HepG2 (cell line): Measurements from ENCODE around the gene ARHGAP12. TPM values are rescaled to one million over a fixed set of nuclear protein-coding genes. Genes with fewer than 3 reads are reported as not detected.

Experiments
- ATAC-seq: fragments of 200-7000 bp; cut with Tn5 transposase; 3 replicates; pipeline ENCODE4 v1.9.1; 2020; ENCODE audit warnings: mild to moderate bottlenecking, moderate library complexity
- BruUV-seq: library from RNA; stranded (reverse); fragments of 400-500 nt; replicated peaks from 2 replicates; lab custom pipeline; 2021; lab: Mats Ljungman, UMichigan
- CTCF ChIA-PET: fragments of 300-600 bp; formaldehyde crosslinking; extraction: SDS; loops from one replicate; lab custom pipeline; 2021; ENCODE audit warnings: low total read pairs, inconsistent platforms, low intra/inter-chr PET ratio; lab: Yijun Ruan, JAX
- POLR2A ChIA-PET: fragments of 350-600 bp; sonication (Branson Sonifier 250); formaldehyde crosslinking; loops from one replicate; lab custom pipeline; 2020; ENCODE audit warnings: antibody characterized with exemption, inconsistent platforms; lab: Yijun Ruan, JAX
- DNase-seq: peaks from one replicate; pipeline ENCODE4 v3.0.0-alpha.2; 2015; ENCODE audit warnings: low spot score
- FAIRE-seq: peaks from 3 replicates; lab custom pipeline; 2011; peaks lifted over from hg19 to GRCh38; lab: Jason Lieb, UNC
- H2AFZ ChIP-seq: one replicate; pipeline ENCODE4 v1.6.1; 2011; ENCODE audit warnings: low read length, inconsistent platforms
- H3K27ac ChIP-seq: fragments of 300-600 bp; 3 replicates; pipeline ENCODE4 v1.8.0; 2011; ENCODE audit warnings: mixed run types, mild to moderate bottlenecking, mixed read lengths, low read length, inconsistent platforms; ENCODE audit not compliant: insufficient read depth; ENCODE audit errors: extremely low read length
- H3K27me3 ChIP-seq, 2 experiments: fragments of 200-600 bp in 1 of 2; 2 replicates in 1 of 2; 3 replicates in 1 of 2; pipeline versions ENCODE4 v1.6.0 to v1.8.0; 2011; ENCODE audit warnings: low read length in 2 of 2, mild to moderate bottlenecking in 2 of 2, moderate library complexity in 2 of 2, inconsistent platforms in 1 of 2; ENCODE audit not compliant: insufficient read depth in 2 of 2, control insufficient read depth in 1 of 2
- H3K36me3 ChIP-seq, 2 experiments: fragments of 200-600 bp in 1 of 2; replicated peaks in 1 of 2; 2 replicates in 1 of 2; 3 replicates in 1 of 2; pipeline versions ENCODE4 v1.5.1 to v1.8.0; 2011; ENCODE audit warnings: low read length in 2 of 2, inconsistent platforms in 1 of 2; ENCODE audit not compliant: insufficient read depth in 2 of 2, control insufficient read depth in 1 of 2
- H3K4me1 ChIP-seq: 2 replicates; pipeline ENCODE4 v1.5.1; 2012; ENCODE audit warnings: low read length, inconsistent platforms; ENCODE audit not compliant: insufficient read depth
- H3K4me2 ChIP-seq: 2 replicates; pipeline ENCODE4 v1.6.0; 2011; ENCODE audit warnings: low read depth, low read length, inconsistent platforms
- H3K4me3 ChIP-seq, 3 experiments: fragments of 200-600 bp in 1 of 3; sonication (generic), shearing (Covaris generic) in 1 of 3; replicated peaks in 1 of 3; 2 replicates each; pipeline ENCODE4 v1.5.1; 2011 to 2016; ENCODE audit warnings: low read length in 3 of 3, inconsistent platforms in 2 of 3, low read depth in 2 of 3, mild to moderate bottlenecking in 2 of 3, control low read depth in 1 of 3, mixed read lengths in 1 of 3; ENCODE audit not compliant: insufficient read depth in 1 of 3
- H3K79me2 ChIP-seq: one replicate; pipeline ENCODE4 v1.6.1; 2011; ENCODE audit warnings: low read length, inconsistent platforms; ENCODE audit not compliant: insufficient read depth
- H3K9ac ChIP-seq: 2 replicates; pipeline ENCODE4 v1.6.0; 2011; ENCODE audit warnings: mild to moderate bottlenecking, low read depth, low read length, inconsistent platforms; ENCODE audit not compliant: insufficient read depth
- H3K9me3 ChIP-seq: 2 replicates; pipeline ENCODE4 v1.5.1; 2012; ENCODE audit warnings: mild to moderate bottlenecking, low read length
- H4K20me1 ChIP-seq: 2 replicates; pipeline ENCODE4 v1.6.0; 2011; ENCODE audit warnings: inconsistent platforms, mild to moderate bottlenecking, low read length, moderate library complexity; ENCODE audit not compliant: insufficient read depth
- HDAC2 ChIP-seq: sonication (generic); formaldehyde crosslinking; IDR thresholded peaks from 2 replicates; pipeline ENCODE4 v1.4.0; 2020; ENCODE audit warnings: missing genetic modification reagents
- HDAC6 ChIP-seq: fragments of 200-600 bp; sonication (generic); IDR thresholded peaks from 2 replicates; pipeline ENCODE4 v1.7.0; 2017; ENCODE audit warnings: mild to moderate bottlenecking, antibody characterized with exemption, low read length, low read depth
- HNF4A ChIP-seq: sonication (generic); formaldehyde crosslinking; IDR thresholded peaks from 2 replicates; pipeline ENCODE4 v1.4.0; 2020; ENCODE audit warnings: missing genetic modification reagents
- MATR3 ChIP-seq: sonication (generic); formaldehyde crosslinking; IDR thresholded peaks from 2 replicates; pipeline ENCODE4 v1.4.0; 2020; ENCODE audit warnings: missing genetic modification reagents
- PCBP2 ChIP-seq: fragments of 200-400 bp; formaldehyde crosslinking; optimal IDR thresholded peaks from 2 replicates; pipeline ENCODE3; 2018; ENCODE audit warnings: low read length, low read depth; ENCODE audit not compliant: poor library complexity, severe bottlenecking
- SALL1 ChIP-seq: sonication (generic); formaldehyde crosslinking; IDR thresholded peaks from 2 replicates; pipeline ENCODE4 v1.8.0; 2022; ENCODE audit warnings: mild to moderate bottlenecking, missing genetic modification reagents
- SOX6 ChIP-seq, 2 experiments: fragments of 450-650 bp in 1 of 2; sonication (generic) in 1 of 2; formaldehyde crosslinking in 1 of 2; IDR thresholded peaks; 2 replicates each; pipeline versions ENCODE4 v1.4.0 to v1.6.1; 2017 to 2020; ENCODE audit warnings: antibody characterized with exemption in 1 of 2, mild to moderate bottlenecking in 1 of 2, missing genetic modification reagents in 1 of 2
- THAP11 ChIP-seq: IDR thresholded peaks from 2 replicates; pipeline ENCODE4 v1.6.1; 2016; ENCODE audit warnings: missing biosample characterization, missing genetic modification reagents
- ZFX ChIP-seq: sonication (generic); formaldehyde crosslinking; IDR thresholded peaks from 2 replicates; pipeline ENCODE4 v1.4.0; 2020; ENCODE audit warnings: mild to moderate bottlenecking, low read depth, missing genetic modification reagents, moderate library complexity
- ZMYM3 ChIP-seq: sonication (generic); formaldehyde crosslinking; IDR thresholded peaks from 2 replicates; pipeline ENCODE4 v1.5.1; 2020; ENCODE audit warnings: mild to moderate bottlenecking, missing genetic modification reagents
- ZNF121 ChIP-seq: sonication (generic); formaldehyde crosslinking; IDR thresholded peaks from 2 replicates; pipeline ENCODE4 v1.5.0; 2020; ENCODE audit warnings: mild to moderate bottlenecking, missing genetic modification reagents
- ZNF331 ChIP-seq: sonication (generic); formaldehyde crosslinking; IDR thresholded peaks from 2 replicates; pipeline ENCODE4 v1.4.0; 2020; ENCODE audit warnings: missing genetic modification reagents
- ZNF362 ChIP-seq: sonication (generic); formaldehyde crosslinking; IDR thresholded peaks from 2 replicates; pipeline ENCODE4 v1.4.0; 2020; ENCODE audit warnings: missing genetic modification reagents, mild to moderate bottlenecking, borderline replicate concordance
- ZNF513 ChIP-seq: sonication (generic); formaldehyde crosslinking; conservative IDR thresholded peaks from 2 replicates; pipeline ENCODE4 v1.5.0; 2020; ENCODE audit warnings: missing genetic modification reagents
- ZNF703 ChIP-seq: sonication (generic); formaldehyde crosslinking; IDR thresholded peaks from 2 replicates; pipeline ENCODE4 v1.5.1; 2020; ENCODE audit warnings: missing genetic modification reagents, mild to moderate bottlenecking, moderate library complexity, borderline replicate concordance
- ZNF761 ChIP-seq: sonication (generic); formaldehyde crosslinking; conservative IDR thresholded peaks from 2 replicates; pipeline ENCODE4 v1.4.0; 2020; ENCODE audit warnings: mild to moderate bottlenecking, missing genetic modification reagents
- WGBS: methylation state at CpG from one replicate; pipeline ENCODE4 v1.1.6; 2017; ENCODE audit warnings: low lambda C conversion rate; 5-methylcytosine and 5-hydroxymethylcytosine counted together
- in situ Hi-C: cut with HindIII; loops from 2 replicates; pipeline ENCODE4 v1.10.0; 2017; ENCODE audit warnings: low pct_unique_long_range_greater_than_20kb; ENCODE audit not compliant: extremely low pct_ligation_motif_present
- intact Hi-C: fragments of 100-400 bp; cut with micrococcal nuclease; formaldehyde crosslinking; loops from one replicate; pipeline ENCODE4 v1.10.0; 2022; ENCODE audit not compliant: unreplicated experiment
- polyA plus RNA-seq, 8 experiments: library from polyadenylated mRNA; depleted of rRNA in 3 of 8; stranded (reverse) in 7 of 8; unstranded in 1 of 8; fragments of >200 nt; fragmentation: Illumina TruSeq in 4 of 8; extraction: Trizol in 4 of 8; gene quantifications; 2 replicates each; pipeline versions ENCODE4 v1.2.1 to v1.2.3, GENCODE V29; 2011 to 2016; ENCODE audit warnings: low read depth in 4 of 8, missing spikeins in 1 of 8, mixed read lengths in 1 of 8; ENCODE audit not compliant: insufficient read depth in 1 of 8
- total RNA-seq, 5 experiments: library from RNA; depleted of rRNA; stranded (reverse); fragments of >200 nt; fragmentation: Illumina TruSeq; extraction: Trizol; gene quantifications; 2 replicates each; pipeline ENCODE4 v1.2.3, GENCODE V29; 2016; ENCODE audit warnings: low read depth in 1 of 5

ARHGAP12 gene
- total and polyA plus RNA-seq, 2 of the 13 experiments (the other 11 are each of a cell fraction or from before 2014, with no cell fraction given), result 25.0 to 54.6 TPM

GRCh38 chr10:31944071-31944433 lies 15.4 kb upstream of the ARHGAP12 start:
- Histone ChIP-seq H3K36me3 (no peaks in the 10 kb centered on the region), H3K9ac (peak overlapping the region; percentile 38), H4K20me1 (no peaks in the 10 kb centered on the region), H3K27me3 (no peaks in the 10 kb centered on the region), H3K27ac (peak overlapping the region; percentile 77), H3K79me2 (peaks cover 6% of the 10 kb centered on the region), H3K4me2 (peak overlapping the region; percentile 44), H2AFZ (no peak overlapping the region), H3K4me3 (peak overlapping the region in 1 of 3 experiments; percentile 31; a peak in 1 of 6 replicates), H3K9me3 (no peaks in the 10 kb centered on the region), H3K4me1 (peaks cover 92% of the 10 kb centered on the region)
- intact Hi-C loops (loop anchor here (2.0 kb wide), 1 partner anchor 17 kb away; no protein-coding TSS in a partner anchor), in situ Hi-C loops (loop anchor here (25.0 kb wide), 1 partner anchor 1507 kb away; the partner anchor contains the start of gene MAP3K8)
- no TSS peak for BruUV-seq
- CTCF ChIA-PET, result no interaction called here
- WGBS, result 74% methylated on average over 3 of the region's 3 CpGs
- POLR2A ChIA-PET, result interaction anchor here (3.4 kb wide), 1 partner anchor 14 kb away, joined by 23 read pairs; the partner anchor contains the start of gene ARHGAP12
- ATAC-seq (0 out of 3 replicates have a peak, but pooled peaks have one; percentile 10), DNase-seq (no peak), FAIRE-seq (no peak)
- TF ChIP-seq THAP11 (CRISPR knock-in tag) (no peak), ZNF362 (CRISPR knock-in tag) (0 out of 2 replicates have a peak, but pooled peaks have one; percentile 13), HNF4A (CRISPR knock-in tag) (0 out of 2 replicates have a peak, but pooled peaks have one; percentile 9), SALL1 (0 out of 2 replicates have a peak, but pooled peaks have one; percentile 13), ZMYM3 (CRISPR knock-in tag) (0 out of 2 replicates have a peak, but pooled peaks have one; percentile 40), ZNF121 (peak; percentile 96)

DNA sequence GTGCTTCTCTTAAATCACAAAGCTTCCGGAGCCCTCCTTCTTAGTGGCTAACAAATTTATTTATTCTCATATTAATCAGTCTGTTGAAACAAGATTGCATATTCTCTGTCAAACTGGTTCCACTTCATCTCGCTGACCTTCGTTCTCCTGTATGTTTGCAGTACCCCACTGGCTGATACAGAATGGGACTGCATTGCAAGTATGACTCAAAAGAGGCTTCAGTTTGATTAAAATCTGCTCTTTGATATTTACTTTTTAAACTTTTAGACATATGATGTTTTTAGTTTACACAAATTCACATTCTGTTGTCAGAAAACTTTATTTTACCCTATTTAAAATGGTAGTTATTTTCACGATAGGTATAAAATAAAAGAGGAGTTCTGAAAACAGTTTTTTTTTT lies 14.3 kb upstream of the ARHGAP12 start:
- intact Hi-C loops (loop anchor here (1.0 kb wide), 1 partner anchor 81 kb away; no protein-coding TSS in a partner anchor), in situ Hi-C loops (loop anchor here (25.0 kb wide), 1 partner anchor 1506 kb away; the partner anchor contains the start of gene MAP3K8)
- Histone ChIP-seq H3K9ac (peak overlapping the region; percentile 56), H2AFZ (no peak overlapping the region), H3K27me3 (no peaks in the 10 kb centered on the region), H3K79me2 (peaks cover 4% of the 10 kb centered on the region), H3K4me3 (peak overlapping the region in 2 of 3 experiments; percentile 17 to 18; a peak in 2 of 6 replicates), H3K9me3 (no peaks in the 10 kb centered on the region), H3K27ac (peak overlapping the region; percentile 77), H3K4me1 (peaks cover 99% of the 10 kb centered on the region), H3K36me3 (no peaks in the 10 kb centered on the region), H3K4me2 (peak overlapping the region; percentile 62), H4K20me1 (no peaks in the 10 kb centered on the region)
- POLR2A ChIA-PET, result interaction anchor here (3.0 kb wide), 1 partner anchor 14 kb away, joined by 37 read pairs; the partner anchor contains the start of gene ARHGAP12
- CTCF ChIA-PET, result no interaction called here
- no TSS peak for BruUV-seq
- ATAC-seq, result peak; percentile 68
- peak; percentile 87 for DNase-seq
- FAIRE-seq, result peak; percentile 64
- 4% methylated on average over 4 of the region's 4 CpGs for WGBS
- TF ChIP-seq ZNF761 (CRISPR knock-in tag) (no peak), PCBP2 (no peak), HDAC6 (no peak), ZNF703 (CRISPR knock-in tag) (no peak), HDAC2 (CRISPR knock-in tag) (peak; percentile 40; the same call in 1 of the 2 replicates), ZNF331 (CRISPR knock-in tag) (0 out of 2 replicates have a peak, but pooled peaks have one; percentile 16), ZNF513 (CRISPR knock-in tag) (no peak), SOX6 (IDR thresholded peaks at IDR 0.05) (no peak), SOX6 (CRISPR knock-in tag; IDR thresholded peaks at IDR 0.05) (peak; percentile 32; the same call in 1 of the 2 replicates), ZFX (CRISPR knock-in tag) (no peak), MATR3 (CRISPR knock-in tag) (no peak)
